Stimulated activated naive CD8-positive, alpha-beta T cell treated with anti-CD3 and anti-CD28 coated beads, Interleukin-15, Interleukin-2, amounts not matched to agents 100 U/mL and 50 U/mL, for 24 hours (primary cell): Measurements from ENCODE around the gene PCDHGB5.
"Not testable (repeated sequence)": the region's sequence is repeated elsewhere in the genome, so short reads cannot be mapped to it uniquely, and the experiment has no call there.

Experiments
- ATAC-seq: fragments of 150-1000 bp; cut with Tn5 transposase; one replicate; pipeline ENCODE4 v1.10.0; 2021
- DNase-seq: peaks from one replicate; pipeline ENCODE4 v3.0.0; 2021

PCDHGB5 gene

GRCh38 chr5:141382469-141383294 is 15.1 kb upstream of the PCDHGB5 start, which contains the start of gene PCDHGA7:
PCDHGA7 (plus strand) TSS chr5:141382742; CDS start chr5:141382900, 158 bp downstream.
- no peak for ATAC-seq
- DNase-seq: no peak

- DNase-seq (no peak), ATAC-seq (no peak)
Observed at GRCh38 chr5:141383345-141383744, 14.4 kb upstream of the PCDHGB5 start.

- ATAC-seq: no peak
Observed at GRCh38 chr5:141384471-141385267, 13.1 kb upstream of the PCDHGB5 start.

GRCh38 chr5:141387557-141388311 is 10.0 kb upstream of the PCDHGB5 start, which contains the start of gene PCDHGB4:
PCDHGB4 (plus strand) TSS chr5:141387698; CDS start chr5:141387885, 187 bp downstream.
- peak; percentile 23 for ATAC-seq
- peak; percentile 19 for DNase-seq

More at GRCh38 chr5:141384471-141385267, 13.1 kb upstream of the PCDHGB5 start:
- no peak for DNase-seq

GRCh38 chr5:141388661-141389060 is 9.1 kb upstream of the PCDHGB5 start:
- no peak for DNase-seq
- no peak for ATAC-seq

- ATAC-seq: no peak
Observed at GRCh38 chr5:141389153-141390042, 8.3 kb upstream of the PCDHGB5 start.

GRCh38 chr5:141392429-141393198 is 5.1 kb upstream of the PCDHGB5 start, which contains the start of gene PCDHGA8:
PCDHGA8 (plus strand) TSS chr5:141392633; CDS start chr5:141392814, 181 bp downstream.
- no peak for ATAC-seq
- DNase-seq: no peak

More at GRCh38 chr5:141389153-141390042, 8.3 kb upstream of the PCDHGB5 start:
- DNase-seq: no peak

GRCh38 chr5:141393267-141393666 is 4.5 kb upstream of the PCDHGB5 start:
- no peak for DNase-seq
- ATAC-seq: no peak

- not testable (repeated sequence) for DNase-seq, ATAC-seq
Observed at GRCh38 chr5:141394401-141395187, 3.2 kb upstream of the PCDHGB5 start.

GRCh38 chr5:141398608-141399007 is 861 bp downstream of the PCDHGB5 start:
- no peak for DNase-seq
- ATAC-seq: no peak

GRCh38 chr5:141399555-141400258 is 2.0 kb downstream of the PCDHGB5 start:
- DNase-seq (no peak), ATAC-seq (no peak)

GRCh38 chr5:141402553-141403243 is 5.0 kb downstream of the PCDHGB5 start, which contains the start of gene PCDHGA9:
PCDHGA9 (plus strand) TSS chr5:141402778; CDS start chr5:141402953, 175 bp downstream.
- ATAC-seq (no peak), DNase-seq (no peak)

- ATAC-seq: no peak
- DNase-seq: no peak
Observed at GRCh38 chr5:141403387-141403786, 5.6 kb downstream of the PCDHGB5 start.

GRCh38 chr5:141407790-141408505 is 10.2 kb downstream of the PCDHGB5 start, which contains the start of gene PCDHGB6:
PCDHGB6 (plus strand) TSS chr5:141408021; CDS start chr5:141408203, 182 bp downstream.
- DNase-seq (peak; percentile 51), ATAC-seq (peak; percentile 40)

GRCh38 chr5:141409598-141410306 is 12.0 kb downstream of the PCDHGB5 start:
- ATAC-seq (no peak), DNase-seq (no peak)

GRCh38 chr5:141411575-141411974 is 13.8 kb downstream of the PCDHGB5 start:
- no peak for DNase-seq
- ATAC-seq: no peak
